Fibroblast of the aortic adventitia (primary cell): ENCODE measurements around the gene CTSE. TPM values are rescaled to one million over a fixed set of nuclear protein-coding genes. Genes with fewer than 3 reads are reported as not detected.

Experiments
- DNase-seq: peaks from one replicate; pipeline ENCODE4 v3.0.0-alpha.2; 2010; ENCODE audit warnings: low read depth
- H3K4me3 ChIP-seq: 2 replicates; pipeline ENCODE4 v1.5.1; 2011; ENCODE audit warnings: low read depth, mild to moderate bottlenecking, control low read depth, low read length, moderate library complexity
- CTCF ChIP-seq: IDR thresholded peaks from 2 replicates; pipeline ENCODE4 v1.5.1; 2011; ENCODE audit warnings: mild to moderate bottlenecking, low read length, control low read depth, inconsistent platforms; ENCODE audit not compliant: insufficient read depth
- total RNA-seq: library from RNA; depleted of rRNA; stranded (reverse); fragments of >200 nt; gene quantifications from 2 replicates; pipeline ENCODE4 v1.2.3, GENCODE V29; 2012; ENCODE audit warnings: low replicate concordance

CTSE gene
- total RNA-seq, 1 donor = not detected

DNA sequence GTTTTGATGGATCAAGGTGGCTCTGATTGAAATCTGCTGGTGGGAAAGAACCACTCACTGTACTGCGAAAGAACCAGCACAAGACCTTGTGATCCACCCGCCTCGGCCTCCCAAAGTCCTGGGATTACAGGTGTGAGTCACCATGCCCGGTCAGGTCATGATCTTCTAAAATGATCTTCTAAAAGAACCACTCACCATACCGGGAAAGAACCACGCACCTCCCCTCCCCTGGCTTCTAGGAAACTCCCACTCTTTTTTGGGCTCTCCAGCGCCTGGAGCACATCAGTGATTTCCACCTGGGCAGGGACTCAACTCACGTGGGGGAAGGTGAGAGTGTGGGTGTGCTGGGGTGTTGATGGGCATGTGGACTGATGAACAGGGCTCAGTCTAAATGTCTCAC is 12.6 kb downstream of the CTSE start:
- TF ChIP-seq CTCF = no peak
- H3K4me3 ChIP-seq = no peak overlapping the region
- no peak for DNase-seq

DNA sequence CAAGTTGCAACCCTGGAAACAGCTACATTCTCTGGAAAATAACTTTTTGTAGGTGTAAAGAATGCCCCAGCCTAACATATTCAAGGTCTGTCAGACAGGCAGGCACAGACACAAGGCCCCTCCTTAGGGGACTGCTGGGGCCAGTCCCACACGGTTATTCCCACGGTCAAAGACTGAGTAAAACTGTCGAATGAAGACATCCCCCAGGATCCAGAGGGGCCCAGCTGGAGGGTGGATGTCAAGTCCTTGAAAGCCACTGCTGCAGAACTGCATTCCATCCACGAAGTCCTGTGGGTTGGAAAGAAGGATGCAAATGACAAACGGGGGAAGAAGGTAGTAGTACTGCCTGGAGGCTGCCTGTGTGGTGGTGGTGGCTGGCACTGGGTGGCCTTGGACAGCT is 13.6 kb downstream of the CTSE start:
- no peak overlapping the region for H3K4me3 ChIP-seq
- TF ChIP-seq CTCF = no peak
- no peak for DNase-seq

DNA sequence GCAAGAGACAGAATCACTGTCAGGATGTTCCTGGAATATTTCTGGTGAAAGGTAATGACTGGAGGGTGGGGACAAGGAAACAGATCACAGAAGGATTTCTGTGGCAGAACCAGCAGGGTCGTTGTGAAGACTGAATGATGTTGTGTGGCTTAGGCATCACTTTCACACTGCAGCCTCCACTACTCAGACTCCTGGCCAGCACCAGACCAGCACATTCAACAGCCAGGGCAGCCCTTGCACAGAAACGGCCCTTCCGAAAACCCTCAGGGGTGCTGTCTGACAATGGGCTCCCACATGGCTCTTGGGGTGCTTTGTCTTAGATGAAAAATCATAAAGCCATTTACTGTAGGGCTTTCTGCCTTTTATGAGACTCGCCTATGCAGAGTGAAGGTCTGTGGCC is 16.7 kb downstream of the CTSE start:
- no peak overlapping the region for H3K4me3 ChIP-seq
- TF ChIP-seq CTCF = no peak
- DNase-seq = no peak

DNA sequence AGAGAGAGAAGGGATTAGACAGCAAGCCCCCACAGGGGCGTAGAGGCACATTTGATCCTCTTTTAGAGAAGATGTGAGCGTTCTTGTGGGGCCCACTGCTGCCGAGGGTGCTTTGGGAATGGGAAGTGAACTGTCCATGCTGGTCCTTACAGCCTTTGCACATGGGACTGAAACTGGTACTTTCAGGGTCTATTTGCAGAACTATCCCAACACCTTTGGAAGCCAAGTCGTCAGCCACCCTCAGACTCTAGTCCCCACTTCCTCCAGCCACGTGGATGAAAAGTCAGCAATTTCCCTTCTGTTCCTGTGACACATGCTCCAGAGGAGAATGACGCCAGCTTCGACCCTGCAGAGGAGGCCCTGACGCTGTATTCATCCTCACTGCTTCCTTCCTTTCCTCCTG is 17.9 kb downstream of the CTSE start:
- H3K4me3 ChIP-seq = no peak overlapping the region
- no peak for DNase-seq
- TF ChIP-seq CTCF = no peak

DNA sequence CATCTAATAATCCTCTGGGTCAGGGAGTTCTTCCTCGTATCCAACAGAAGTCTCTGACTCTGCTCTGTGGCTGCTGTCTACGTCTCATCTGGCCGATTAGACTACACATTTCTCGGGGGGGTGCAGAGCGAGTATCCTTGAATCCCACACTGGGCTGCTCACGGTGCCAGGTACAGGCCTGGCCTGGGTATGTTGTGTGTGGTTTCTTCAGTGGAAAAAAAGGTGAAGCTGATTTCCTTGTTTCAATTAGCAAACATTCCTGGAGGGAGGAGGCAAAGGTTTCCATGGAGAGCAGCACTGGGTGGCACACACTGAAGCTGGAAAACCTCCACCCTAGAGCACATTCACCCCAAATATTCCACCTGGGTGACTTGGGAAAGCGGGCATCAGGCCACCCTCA is 18.5 kb downstream of the CTSE start:
- no peak overlapping the region for H3K4me3 ChIP-seq
- no peak for DNase-seq
- no peak for TF ChIP-seq CTCF

GRCh38 chr1:206004826-206005225 is 18.9 kb downstream of the CTSE start:
- no peak for DNase-seq
- no peak for TF ChIP-seq CTCF

More at GRCh38 chr1:206004826-206005225, 18.9 kb downstream of the CTSE start:
- no peak overlapping the region for H3K4me3 ChIP-seq
